DMS53 treated with DMSO at 0.1 percent for 48 hours (cell line): ENCODE measurements around the gene NETO1.

Experiments
- DNase-seq: peaks from one replicate; lab custom pipeline; 2025; ENCODE audit not compliant: unreplicated experiment; lab: John Stamatoyannopoulos, UW

Gene NETO1

GRCh38 chr18:72846736-72847533 is 20.9 kb downstream of the NETO1 start:
- DNase-seq: no peak

DNA sequence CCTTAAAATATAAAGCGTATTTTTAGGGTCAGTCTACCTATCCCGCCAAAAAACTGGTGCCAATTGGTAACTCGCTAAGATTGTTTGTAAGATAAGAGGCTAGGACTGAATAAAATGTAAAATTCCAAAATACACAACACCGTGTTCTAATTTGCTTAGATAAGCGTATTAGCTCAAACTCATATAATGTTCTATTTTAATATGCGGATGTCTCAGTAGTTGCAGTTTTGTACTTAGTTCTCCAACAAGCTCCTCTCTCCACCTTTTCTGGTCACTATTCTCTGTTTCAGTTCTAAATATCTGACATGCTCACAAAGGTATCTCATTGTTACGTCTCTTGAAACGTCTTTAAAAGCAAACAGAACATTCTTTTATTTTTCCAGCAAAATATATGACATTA is 24.0 kb downstream of the NETO1 start:
- DNase-seq: no peak

- no peak for DNase-seq
Measured at GRCh38 chr18:72840109-72840508, 27.7 kb downstream of the NETO1 start.

- DNase-seq: no peak
Measured at GRCh38 chr18:72834731-72835130, 33.1 kb downstream of the NETO1 start.

DNA sequence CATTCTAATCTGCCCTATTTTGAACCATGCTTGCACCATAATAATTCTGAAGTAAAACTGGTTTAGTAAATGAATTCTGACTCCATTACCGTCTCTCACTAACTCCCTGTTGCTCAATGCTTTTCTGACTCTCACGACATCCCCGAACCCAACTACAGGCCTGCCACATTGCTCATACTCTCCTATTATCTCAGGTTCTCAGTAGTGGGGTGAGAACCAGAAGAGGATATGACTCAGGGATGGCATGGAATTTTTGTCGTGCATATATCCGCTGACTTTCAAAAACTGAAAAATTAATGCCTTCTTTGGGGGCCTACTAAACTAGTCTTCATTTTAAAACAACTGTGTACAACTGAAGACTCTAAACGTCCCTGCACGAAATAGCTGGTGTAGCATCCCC is 34.3 kb downstream of the NETO1 start:
- no peak for DNase-seq

- DNase-seq: no peak
Measured at GRCh38 chr18:72830109-72830508, 37.7 kb downstream of the NETO1 start.

DNA sequence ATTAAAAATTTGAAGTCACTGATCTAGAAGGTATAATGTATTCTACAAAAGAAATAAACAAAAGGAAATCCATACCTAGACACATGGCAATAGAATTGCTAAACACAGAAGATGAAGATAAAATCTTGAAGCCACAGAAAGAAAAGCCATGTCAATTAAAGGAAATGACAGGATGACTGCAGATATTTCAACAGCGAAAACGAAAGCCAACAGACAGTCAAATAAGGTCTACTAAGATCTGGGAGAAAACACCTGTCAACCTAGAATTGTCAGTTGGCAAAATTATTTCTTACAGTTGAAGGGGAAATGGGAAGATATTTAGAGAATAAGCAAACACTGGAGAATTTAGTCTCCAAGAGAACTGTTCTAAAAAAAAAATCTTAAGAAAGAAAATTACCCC is 39.2 kb downstream of the NETO1 start:
- no peak for DNase-seq

- DNase-seq: no peak
Measured at GRCh38 chr18:72826736-72827135, 41.1 kb downstream of the NETO1 start.

DNA sequence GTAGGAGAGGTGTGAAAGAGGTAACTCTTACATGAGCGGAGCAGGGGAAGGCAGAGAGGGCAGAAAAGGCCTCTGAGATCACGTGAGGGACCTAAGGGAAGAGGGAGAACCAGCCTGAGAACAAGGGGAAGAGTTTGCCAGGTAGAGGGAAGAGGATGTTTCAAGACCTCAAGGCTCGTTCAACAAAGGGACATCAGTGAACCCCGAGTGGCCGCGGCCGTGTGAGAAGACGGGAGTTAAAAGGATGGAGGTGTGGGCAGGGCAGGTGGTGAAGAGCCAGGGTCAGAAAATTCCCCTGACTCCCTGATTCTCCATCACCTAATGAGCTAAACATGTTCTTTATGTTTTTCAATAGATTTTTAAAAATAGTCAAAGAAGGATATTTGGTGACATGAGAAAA is 44.4 kb downstream of the NETO1 start:
- no peak for DNase-seq

DNA sequence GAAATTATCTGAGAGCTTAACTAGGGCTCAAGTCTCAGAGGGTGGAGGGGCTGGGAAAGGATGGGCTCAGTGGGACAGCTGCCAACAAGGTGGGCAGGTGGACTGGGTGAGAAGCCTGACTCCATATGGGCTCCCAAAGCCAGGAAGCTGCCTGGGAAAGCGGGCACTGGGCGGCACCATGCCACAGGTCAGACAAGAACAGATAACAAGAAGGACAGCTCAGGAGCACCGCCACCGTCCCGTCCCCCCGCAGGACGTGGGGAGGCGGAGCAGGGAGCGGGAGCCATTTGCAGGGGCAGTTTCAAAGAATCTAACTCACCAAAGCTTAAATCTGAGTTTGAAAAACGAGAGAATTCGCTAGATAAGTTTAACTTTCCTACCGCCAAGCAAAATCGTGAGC is 45.6 kb downstream of the NETO1 start:
- DNase-seq: no peak

- DNase-seq: no peak
Measured at GRCh38 chr18:72820571-72820970, 47.2 kb downstream of the NETO1 start.

GRCh38 chr18:72819050-72819449 is 48.7 kb downstream of the NETO1 start:
- peak; percentile 15 for DNase-seq

DNA sequence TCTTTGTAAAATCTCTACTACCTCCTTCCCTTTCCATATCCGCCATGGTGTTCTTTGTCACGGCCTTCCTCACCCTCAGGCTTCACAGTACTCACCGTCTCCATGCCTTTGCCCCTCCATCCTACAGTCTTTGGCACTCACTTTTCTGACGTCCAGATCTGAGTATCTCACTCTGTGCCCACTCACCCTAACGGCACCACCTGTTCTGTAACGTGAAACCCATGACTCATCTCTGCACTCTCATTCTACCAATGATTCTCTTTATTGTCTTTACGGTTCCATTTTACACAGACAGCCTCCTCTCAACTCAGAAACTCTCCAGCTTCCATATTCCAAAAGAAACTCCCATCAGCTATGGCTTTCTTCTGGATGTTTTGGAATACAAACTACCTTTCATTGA is 56.7 kb downstream of the NETO1 start:
- peak; percentile 98 for DNase-seq

GRCh38 chr18:72808680-72809079 is 59.1 kb downstream of the NETO1 start:
- no peak for DNase-seq

- no peak for DNase-seq
Measured at GRCh38 chr18:72799106-72799505, 68.7 kb downstream of the NETO1 start.

GRCh38 chr18:72783530-72783929 is 84.3 kb downstream of the NETO1 start:
- DNase-seq: no peak

GRCh38 chr18:72774914-72775313 is 92.9 kb downstream of the NETO1 start:
- DNase-seq: no peak

GRCh38 chr18:72772916-72773315 is 94.9 kb downstream of the NETO1 start:
- DNase-seq: no peak

- no peak for DNase-seq
Measured at GRCh38 chr18:72768681-72769229, 99.0 kb downstream of the NETO1 start.

DNA sequence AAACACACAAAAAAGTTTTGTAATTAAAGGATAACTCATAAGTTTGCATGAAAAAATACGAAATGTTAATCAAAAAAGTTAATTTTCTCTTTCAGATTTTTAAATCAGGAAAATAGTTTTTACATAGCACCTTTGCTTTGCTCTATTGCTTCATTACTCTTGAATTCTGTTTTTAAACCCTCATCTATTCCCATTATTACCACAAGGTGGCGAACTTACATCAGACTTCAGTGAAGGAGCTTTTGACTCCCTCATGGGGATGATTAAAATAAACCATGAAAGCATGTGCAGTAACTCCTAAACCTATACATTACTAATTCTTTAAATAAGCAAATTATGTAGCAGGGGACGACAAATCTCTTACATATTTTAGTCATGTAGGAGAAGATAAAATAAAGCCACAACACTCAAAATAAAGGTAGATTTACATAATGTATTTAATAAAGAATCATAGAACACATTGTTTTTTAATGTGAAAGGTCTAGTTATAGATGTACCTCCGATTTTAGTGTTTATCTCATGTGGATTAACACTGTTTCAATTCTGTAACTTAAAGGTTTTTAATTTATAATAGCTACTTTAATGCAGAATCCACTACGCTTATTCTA is 105.2 kb downstream of the NETO1 start:
- peak; percentile 85 for DNase-seq

DNA sequence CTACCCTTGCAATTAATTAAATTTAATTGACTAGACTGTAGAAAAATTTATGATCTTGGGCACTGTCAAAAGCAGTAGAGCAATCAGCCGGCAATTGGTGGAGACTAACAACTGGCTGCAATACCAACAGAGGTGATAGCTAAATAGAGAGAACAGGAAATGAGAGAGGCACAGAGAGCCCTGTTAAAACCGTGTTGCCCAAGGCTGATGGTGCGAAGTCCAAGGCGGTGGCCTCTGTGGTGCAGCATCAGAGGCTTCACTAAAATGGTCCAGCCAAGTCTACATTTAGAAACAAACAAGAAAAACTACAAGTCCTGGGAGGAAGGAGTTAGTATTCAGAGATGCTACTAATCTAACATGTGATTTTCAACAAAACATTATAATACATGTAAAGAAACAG is 115.6 kb downstream of the NETO1 start:
- no peak for DNase-seq

GRCh38 chr18:72742002-72742401 is 125.8 kb downstream of the NETO1 start:
- DNase-seq: peak; percentile 34
